H9 (cell line): ENCODE data around the gene CRACR2A. TPM values are rescaled to one million over a fixed set of nuclear protein-coding genes. Genes with fewer than 3 reads are reported as not detected.

ENCODE experiments used
- DNase-seq: peaks from one replicate; pipeline ENCODE4 v3.0.0-alpha.2; 2017
- H2AFZ ChIP-seq: one replicate; pipeline ENCODE4 v1.6.1; 2013; ENCODE audit warnings: mild to moderate bottlenecking, low read length, control low read depth, moderate library complexity
- H2AK5ac ChIP-seq: 2 replicates; pipeline ENCODE4 v1.6.1; 2013; ENCODE audit warnings: low read length, control low read depth, mixed read lengths; ENCODE audit not compliant: insufficient read length
- H2BK120ac ChIP-seq: one replicate; pipeline ENCODE4 v1.6.1; 2013; ENCODE audit warnings: low read depth, mild to moderate bottlenecking, low read length, control low read depth, inconsistent platforms; ENCODE audit not compliant: poor library complexity, severe bottlenecking
- H2BK12ac ChIP-seq: 2 replicates; pipeline ENCODE4 v1.6.1; 2013; ENCODE audit warnings: low read length, control low read depth, mixed read lengths, low read depth; ENCODE audit not compliant: insufficient read length
- H2BK15ac ChIP-seq: 2 replicates; pipeline ENCODE4 v1.6.1; 2013; ENCODE audit warnings: low read depth, low read length, control low read depth
- H2BK20ac ChIP-seq: one replicate; pipeline ENCODE4 v1.6.1; 2013; ENCODE audit warnings: low read depth, mild to moderate bottlenecking, low read length, control low read depth, inconsistent platforms; ENCODE audit not compliant: poor library complexity, severe bottlenecking
- H2BK5ac ChIP-seq: 2 replicates; pipeline ENCODE4 v1.6.1; 2013; ENCODE audit warnings: low read length, control low read depth, mixed read lengths; ENCODE audit not compliant: insufficient read length
- H3K14ac ChIP-seq: 2 replicates; pipeline ENCODE4 v1.6.1; 2013; ENCODE audit warnings: low read length, control low read depth; ENCODE audit not compliant: insufficient read depth
- H3K18ac ChIP-seq: 2 replicates; pipeline ENCODE4 v1.6.1; 2013; ENCODE audit warnings: low read depth, mild to moderate bottlenecking, mixed read lengths, low read length, control low read depth; ENCODE audit not compliant: insufficient read length
- H3K23ac ChIP-seq: 2 replicates; pipeline ENCODE4 v1.6.1; 2013; ENCODE audit warnings: low read length, control low read depth, mixed read lengths, low read depth; ENCODE audit not compliant: insufficient read length
- H3K23me2 ChIP-seq: 2 replicates; pipeline ENCODE4 v1.6.1; 2013; ENCODE audit warnings: low read depth, mild to moderate bottlenecking, mixed read lengths, low read length, control low read depth; ENCODE audit not compliant: insufficient read length, poor library complexity, severe bottlenecking
- H3K27ac ChIP-seq: 2 replicates; pipeline ENCODE4 v1.5.1; 2013; ENCODE audit warnings: low read length, control low read depth, mixed read lengths, low read depth; ENCODE audit not compliant: insufficient read length
- H3K27me3 ChIP-seq: 2 replicates; pipeline ENCODE4 v1.6.1; 2013; ENCODE audit warnings: low read length, control low read depth, inconsistent platforms; ENCODE audit not compliant: insufficient read depth
- H3K4ac ChIP-seq: 2 replicates; pipeline ENCODE4 v1.6.1; 2013; ENCODE audit warnings: low read depth, mild to moderate bottlenecking, control low read depth, inconsistent platforms, low read length, moderate library complexity
- H3K4me1 ChIP-seq: 2 replicates; pipeline ENCODE4 v1.6.1; 2013; ENCODE audit warnings: low read length, control low read depth, inconsistent platforms; ENCODE audit not compliant: insufficient read depth
- H3K4me2 ChIP-seq: 2 replicates; pipeline ENCODE4 v1.6.1; 2013; ENCODE audit warnings: low read length, control low read depth, mixed read lengths; ENCODE audit not compliant: insufficient read length, insufficient read depth
- H3K56ac ChIP-seq: 2 replicates; pipeline ENCODE4 v1.6.1; 2013; ENCODE audit warnings: low read depth, mild to moderate bottlenecking, mixed read lengths, low read length, control low read depth; ENCODE audit not compliant: insufficient read length
- H3K79me1 ChIP-seq: 2 replicates; pipeline ENCODE4 v1.6.1; 2013; ENCODE audit warnings: low read depth, mild to moderate bottlenecking, moderate library complexity, low read length, control low read depth, inconsistent platforms; ENCODE audit not compliant: insufficient read depth, poor library complexity, severe bottlenecking
- H3K79me2 ChIP-seq: 2 replicates; pipeline ENCODE4 v1.6.1; 2013; ENCODE audit warnings: low read length, control low read depth, inconsistent platforms; ENCODE audit not compliant: insufficient read depth
- H3K9ac ChIP-seq: 2 replicates; pipeline ENCODE4 v1.6.1; 2013; ENCODE audit warnings: low read length, control low read depth, mixed read lengths; ENCODE audit not compliant: insufficient read length; ENCODE audit errors: extremely low read depth
- H3K9me3 ChIP-seq: one replicate; pipeline ENCODE4 v1.6.1; 2013; ENCODE audit warnings: low read depth, low read length, inconsistent platforms; ENCODE audit not compliant: control insufficient read depth
- H3T11ph ChIP-seq: one replicate; pipeline ENCODE4 v1.6.1; 2013; ENCODE audit warnings: mild to moderate bottlenecking, low read length, control low read depth, inconsistent platforms
- H4K20me1 ChIP-seq: one replicate; pipeline ENCODE4 v1.6.1; 2013; ENCODE audit not compliant: control insufficient read depth, insufficient read length, insufficient read depth
- H4K5ac ChIP-seq: 2 replicates; pipeline ENCODE4 v1.6.1; 2013; ENCODE audit warnings: low read depth, mild to moderate bottlenecking, mixed read lengths, low read length, control low read depth; ENCODE audit not compliant: insufficient read length
- H4K8ac ChIP-seq: replicated peaks from 2 replicates; pipeline ENCODE4 v1.6.1; 2013; ENCODE audit warnings: low read length, control low read depth, mixed read lengths, low read depth; ENCODE audit not compliant: insufficient read length
- H4K91ac ChIP-seq: 2 replicates; pipeline ENCODE4 v1.6.1; 2013; ENCODE audit warnings: low read depth, mild to moderate bottlenecking, moderate library complexity, mixed read lengths, low read length, control low read depth; ENCODE audit not compliant: insufficient read length
- H3K27ac Mint-ChIP-seq, 3 experiments: 2 replicates in 2 of 3; 3 replicates in 1 of 3; pipeline ENCODE4 v1.8.0; 2020 to 2021; ENCODE audit warnings: mixed read lengths in 3 of 3, mild to moderate bottlenecking in 1 of 3, moderate library complexity in 1 of 3
- H3K27me3 Mint-ChIP-seq: 2 replicates; pipeline ENCODE4 v1.8.0; 2021; ENCODE audit warnings: low read depth, mild to moderate bottlenecking, moderate library complexity, mixed read lengths
- H3K36me3 Mint-ChIP-seq, 3 experiments: 2 replicates in 2 of 3; 3 replicates in 1 of 3; pipeline ENCODE4 v1.8.0; 2020 to 2021; ENCODE audit warnings: low read depth in 3 of 3, mixed read lengths in 3 of 3; ENCODE audit not compliant: insufficient read depth in 1 of 3
- H3K4me1 Mint-ChIP-seq, 2 experiments: 2 replicates each; pipeline ENCODE4 v1.8.0; 2020; ENCODE audit warnings: mixed read lengths in 2 of 2
- H3K4me3 Mint-ChIP-seq, 2 experiments: 2 replicates in 1 of 2; 3 replicates in 1 of 2; pipeline ENCODE4 v1.8.0; 2020 to 2021; ENCODE audit warnings: mild to moderate bottlenecking in 2 of 2, mixed read lengths in 2 of 2, moderate library complexity in 1 of 2
- H3K9me3 Mint-ChIP-seq, 2 experiments: 2 replicates in 1 of 2; 3 replicates in 1 of 2; pipeline ENCODE4 v1.8.0; 2020; ENCODE audit warnings: mild to moderate bottlenecking in 2 of 2, mixed read lengths in 2 of 2, moderate library complexity in 1 of 2
- WGBS: extraction: QIAGEN DNeasy Blood & Tissue Kit; methylation state at CpG from one replicate; pipeline ENCODE4 v1.1.7; 2013; ENCODE audit warnings: missing lambda C conversion rate, low lambda C conversion rate, mixed read lengths; ENCODE audit not compliant: insufficient read length; ENCODE audit errors: extremely low coverage; 5-methylcytosine and 5-hydroxymethylcytosine counted together
- total RNA-seq: library from RNA; stranded (reverse); gene quantifications from 2 replicates; pipeline ENCODE4 v1.2.1, GENCODE V29; 2021
- TF ChIP-seq, protein P1 (sequence below): fragments of 200-600 bp; sonication (generic); conservative IDR thresholded peaks from 3 replicates; pipeline ENCODE4 v1.8.0; 2021; ENCODE audit warnings: antibody characterized with exemption, mild to moderate bottlenecking

The CRACR2A gene
- total RNA-seq, 1 experiment from 2014 or later: 2.0 TPM

DNA sequence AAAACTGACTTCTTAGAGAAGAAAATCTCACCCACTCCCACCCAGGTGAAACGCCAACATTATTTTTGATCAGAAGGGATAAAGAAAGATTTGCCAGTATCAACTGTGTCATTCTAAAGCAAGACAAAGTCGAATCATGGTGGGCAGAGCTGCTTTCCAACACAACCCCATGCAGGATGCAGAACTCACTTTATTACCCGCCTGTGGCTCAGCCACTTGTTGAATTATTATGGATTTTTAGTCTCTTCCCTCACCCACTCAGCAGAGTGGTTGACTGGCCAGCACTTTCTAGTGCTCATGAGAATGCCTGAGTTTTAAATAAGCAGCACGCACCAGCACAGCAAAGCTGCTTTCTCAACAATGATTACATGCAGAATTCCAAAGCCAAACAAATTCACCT lies 32.1 kb downstream of the CRACR2A start:
- Histone ChIP-seq H2BK5ac (no peak overlapping the region), H3K4me2 (no peak overlapping the region), H3K14ac (no peak overlapping the region), H2BK20ac (no peak overlapping the region), H3K4ac (no peak overlapping the region), H3K23me2 (no peaks in the 10 kb centered on the region), H3K27me3 (no peaks in the 10 kb centered on the region), H3K56ac (no peak overlapping the region), H3K4me1 (peaks cover 4% of the 10 kb centered on the region; the same call in 1 of the 2 replicates), H2BK12ac (no peak overlapping the region), H3K9me3 (peaks cover 22% of the 10 kb centered on the region), H3K23ac (no peak overlapping the region), H2AK5ac (no peak overlapping the region), H3K27ac (no peak overlapping the region), H4K20me1 (no peaks in the 10 kb centered on the region), H4K8ac (no peak overlapping the region), H3K9ac (no peak overlapping the region), H4K91ac (no peak overlapping the region), H2BK120ac (no peak overlapping the region), H2BK15ac (no peak overlapping the region), H3K18ac (no peak overlapping the region), H4K5ac (no peak overlapping the region), H3T11ph (no peak overlapping the region), H3K79me2 (no peaks in the 10 kb centered on the region), H2AFZ (no peak overlapping the region), H3K79me1 (no peaks in the 10 kb centered on the region)
- Mint-ChIP-seq H3K27me3 (peaks cover 5% of the 10 kb centered on the region; the same call in 1 of the 2 replicates), H3K4me3 (no peak overlapping the region), H3K27ac (no peak overlapping the region), H3K36me3 (peaks cover 7 to 21% (median 15%) of the 10 kb centered on the region in 3 experiments), H3K4me1 (peaks cover 14 to 15% of the 10 kb centered on the region in 2 experiments), H3K9me3 (peaks cover 23 to 34% of the 10 kb centered on the region in 2 experiments)
- WGBS: no CpG with 5 or more reads among the region's 4 CpGs
- TF ChIP-seq, protein P1, sequence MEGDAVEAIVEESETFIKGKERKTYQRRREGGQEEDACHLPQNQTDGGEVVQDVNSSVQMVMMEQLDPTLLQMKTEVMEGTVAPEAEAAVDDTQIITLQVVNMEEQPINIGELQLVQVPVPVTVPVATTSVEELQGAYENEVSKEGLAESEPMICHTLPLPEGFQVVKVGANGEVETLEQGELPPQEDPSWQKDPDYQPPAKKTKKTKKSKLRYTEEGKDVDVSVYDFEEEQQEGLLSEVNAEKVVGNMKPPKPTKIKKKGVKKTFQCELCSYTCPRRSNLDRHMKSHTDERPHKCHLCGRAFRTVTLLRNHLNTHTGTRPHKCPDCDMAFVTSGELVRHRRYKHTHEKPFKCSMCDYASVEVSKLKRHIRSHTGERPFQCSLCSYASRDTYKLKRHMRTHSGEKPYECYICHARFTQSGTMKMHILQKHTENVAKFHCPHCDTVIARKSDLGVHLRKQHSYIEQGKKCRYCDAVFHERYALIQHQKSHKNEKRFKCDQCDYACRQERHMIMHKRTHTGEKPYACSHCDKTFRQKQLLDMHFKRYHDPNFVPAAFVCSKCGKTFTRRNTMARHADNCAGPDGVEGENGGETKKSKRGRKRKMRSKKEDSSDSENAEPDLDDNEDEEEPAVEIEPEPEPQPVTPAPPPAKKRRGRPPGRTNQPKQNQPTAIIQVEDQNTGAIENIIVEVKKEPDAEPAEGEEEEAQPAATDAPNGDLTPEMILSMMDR: no peak
- DNase-seq: no peak
